ENCODE results near the gene CACNA1H.

Gene CACNA1H

DNA sequence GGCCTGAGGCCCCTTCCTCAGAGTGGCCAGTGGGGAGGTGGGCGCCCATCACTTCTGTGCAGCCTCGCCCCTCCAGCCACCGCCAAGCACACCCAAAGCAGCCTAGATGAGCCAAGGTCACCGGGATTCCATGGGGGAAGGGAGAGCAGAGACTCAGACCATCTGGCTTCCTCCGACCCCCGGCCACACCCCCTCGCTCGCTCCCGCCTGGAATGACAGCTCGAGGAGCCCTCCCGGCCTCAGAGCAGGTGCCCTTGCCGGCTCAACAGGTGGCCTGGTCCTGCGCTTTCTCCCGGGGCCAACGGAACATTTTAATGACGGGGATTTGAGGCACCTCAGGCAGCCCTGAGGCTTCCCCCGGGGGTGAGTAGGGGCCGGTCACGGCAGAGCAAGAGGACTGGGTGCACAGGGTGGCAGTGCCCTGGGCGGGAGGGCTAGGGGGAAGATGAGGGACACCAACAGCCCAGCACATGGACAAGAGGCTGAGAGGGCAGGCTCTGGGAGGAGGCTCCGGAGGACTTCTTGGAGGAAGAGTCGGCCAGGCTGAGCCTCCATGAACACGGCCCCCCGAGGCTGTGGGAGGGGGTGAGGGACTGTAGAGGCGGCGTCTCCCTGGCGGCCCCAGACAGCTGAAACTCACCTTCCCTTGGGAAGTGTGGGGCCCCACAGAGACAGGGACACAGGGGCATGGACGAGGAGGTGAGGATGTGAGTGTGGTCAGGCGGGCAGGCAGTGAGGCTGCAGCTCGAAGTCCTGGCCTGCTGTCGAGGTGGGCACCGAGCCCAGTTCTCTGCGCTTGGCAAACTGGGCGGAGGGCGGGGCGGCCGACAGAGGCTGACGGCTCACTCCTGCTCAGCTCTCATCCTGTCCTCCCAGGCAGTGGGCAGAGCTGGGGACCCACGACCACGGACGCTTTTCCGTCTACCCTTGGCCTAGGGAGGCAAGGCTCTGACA is 44.3 kb upstream of the CACNA1H start:
- H3K4me3 ChIP-seq (ENCODE audit: low read length): no peak overlapping the region
- TF ChIP-seq, protein P1, sequence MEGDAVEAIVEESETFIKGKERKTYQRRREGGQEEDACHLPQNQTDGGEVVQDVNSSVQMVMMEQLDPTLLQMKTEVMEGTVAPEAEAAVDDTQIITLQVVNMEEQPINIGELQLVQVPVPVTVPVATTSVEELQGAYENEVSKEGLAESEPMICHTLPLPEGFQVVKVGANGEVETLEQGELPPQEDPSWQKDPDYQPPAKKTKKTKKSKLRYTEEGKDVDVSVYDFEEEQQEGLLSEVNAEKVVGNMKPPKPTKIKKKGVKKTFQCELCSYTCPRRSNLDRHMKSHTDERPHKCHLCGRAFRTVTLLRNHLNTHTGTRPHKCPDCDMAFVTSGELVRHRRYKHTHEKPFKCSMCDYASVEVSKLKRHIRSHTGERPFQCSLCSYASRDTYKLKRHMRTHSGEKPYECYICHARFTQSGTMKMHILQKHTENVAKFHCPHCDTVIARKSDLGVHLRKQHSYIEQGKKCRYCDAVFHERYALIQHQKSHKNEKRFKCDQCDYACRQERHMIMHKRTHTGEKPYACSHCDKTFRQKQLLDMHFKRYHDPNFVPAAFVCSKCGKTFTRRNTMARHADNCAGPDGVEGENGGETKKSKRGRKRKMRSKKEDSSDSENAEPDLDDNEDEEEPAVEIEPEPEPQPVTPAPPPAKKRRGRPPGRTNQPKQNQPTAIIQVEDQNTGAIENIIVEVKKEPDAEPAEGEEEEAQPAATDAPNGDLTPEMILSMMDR (conservative IDR thresholded peaks at IDR 0.05; ENCODE audit: low read depth, low read length): no peak
- no peak for DNase-seq (ENCODE audit: low read depth)

DNA sequence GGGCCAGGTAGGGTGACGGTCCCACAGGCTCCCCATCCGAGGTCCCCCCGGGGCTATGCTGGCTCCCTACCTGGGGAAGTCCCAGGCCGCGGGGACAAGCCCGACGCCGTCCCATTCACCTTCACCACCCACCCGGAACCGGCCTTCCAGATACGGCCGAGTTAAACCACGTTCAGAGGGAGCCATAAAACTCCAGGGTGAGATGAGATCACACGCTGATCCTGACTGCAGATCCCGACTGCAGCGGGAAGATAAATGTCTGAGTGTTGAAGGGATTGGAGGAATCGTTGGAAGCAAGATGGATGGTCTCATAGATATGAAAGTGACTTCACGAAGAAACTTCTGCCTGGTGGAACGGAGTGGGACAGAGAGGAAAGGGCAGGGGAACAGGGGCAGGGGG is 43.3 kb upstream of the CACNA1H start:
- no peak overlapping the region for H3K4me3 ChIP-seq (ENCODE audit: low read length)
- TF ChIP-seq, protein P1 (conservative IDR thresholded peaks at IDR 0.05; ENCODE audit: low read depth, low read length): no peak
- no peak for DNase-seq (ENCODE audit: low read depth)

DNA sequence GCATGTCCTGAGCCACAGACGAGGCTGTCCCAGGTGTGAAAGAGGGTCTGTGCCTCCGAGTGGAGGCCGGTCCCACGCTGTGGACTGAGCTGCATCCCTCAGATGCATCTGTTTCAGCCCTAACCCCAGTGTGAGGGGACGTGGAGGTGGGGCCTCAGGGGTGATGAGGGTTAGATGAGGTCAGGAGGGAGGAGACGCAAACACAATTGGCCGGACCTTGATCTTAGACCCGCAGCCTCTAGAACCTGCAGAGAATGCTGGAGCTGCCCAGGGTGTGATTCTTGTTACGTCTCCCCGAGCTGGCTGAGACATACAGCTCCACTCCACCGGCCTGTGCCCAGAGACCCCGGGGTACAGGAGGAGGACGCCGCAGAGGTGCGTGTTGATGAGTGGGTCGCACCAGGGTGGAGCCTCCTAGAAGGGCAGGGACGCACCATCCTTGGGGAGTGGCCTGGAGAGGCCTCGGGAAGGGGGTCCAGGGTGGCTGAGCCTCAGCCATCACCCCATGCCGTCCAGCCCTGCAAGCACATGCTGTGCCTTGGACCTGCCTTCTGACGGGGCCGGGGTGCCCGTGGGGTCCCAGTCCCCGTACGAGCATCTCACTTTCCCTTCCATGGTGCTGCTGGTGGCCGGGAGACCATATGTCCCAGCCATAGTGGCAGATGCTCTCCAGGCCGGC is 40.3 kb upstream of the CACNA1H start:
- no peak overlapping the region for H3K4me3 ChIP-seq (ENCODE audit: low read length)
- TF ChIP-seq, protein P1 (conservative IDR thresholded peaks at IDR 0.05; ENCODE audit: low read depth, low read length): no peak
- no peak for DNase-seq (ENCODE audit: low read depth)

DNA sequence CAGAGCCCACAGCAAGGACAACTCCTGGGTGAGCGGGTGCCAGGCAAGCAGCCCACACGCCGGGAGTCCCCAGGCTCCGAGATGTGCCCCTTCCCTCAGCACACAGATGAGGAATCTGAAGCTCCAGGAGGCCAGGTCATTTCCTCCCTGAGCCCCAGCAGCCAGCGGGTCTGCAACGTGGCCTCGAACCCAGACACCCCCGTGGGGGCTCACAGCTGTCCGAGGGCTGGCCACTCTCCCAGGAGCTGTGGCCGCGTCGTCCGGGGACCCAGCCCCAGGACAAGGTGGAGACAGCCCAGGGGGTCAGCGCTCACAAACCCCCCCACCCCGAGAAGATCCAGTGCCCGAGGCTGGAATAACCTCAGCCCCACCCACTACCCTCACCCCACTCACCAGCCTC is 39.4 kb upstream of the CACNA1H start:
- H3K4me3 ChIP-seq (ENCODE audit: low read length): no peak overlapping the region
- TF ChIP-seq, protein P1 (conservative IDR thresholded peaks at IDR 0.05; ENCODE audit: low read depth, low read length): no peak
- no peak for DNase-seq (ENCODE audit: low read depth)

DNA sequence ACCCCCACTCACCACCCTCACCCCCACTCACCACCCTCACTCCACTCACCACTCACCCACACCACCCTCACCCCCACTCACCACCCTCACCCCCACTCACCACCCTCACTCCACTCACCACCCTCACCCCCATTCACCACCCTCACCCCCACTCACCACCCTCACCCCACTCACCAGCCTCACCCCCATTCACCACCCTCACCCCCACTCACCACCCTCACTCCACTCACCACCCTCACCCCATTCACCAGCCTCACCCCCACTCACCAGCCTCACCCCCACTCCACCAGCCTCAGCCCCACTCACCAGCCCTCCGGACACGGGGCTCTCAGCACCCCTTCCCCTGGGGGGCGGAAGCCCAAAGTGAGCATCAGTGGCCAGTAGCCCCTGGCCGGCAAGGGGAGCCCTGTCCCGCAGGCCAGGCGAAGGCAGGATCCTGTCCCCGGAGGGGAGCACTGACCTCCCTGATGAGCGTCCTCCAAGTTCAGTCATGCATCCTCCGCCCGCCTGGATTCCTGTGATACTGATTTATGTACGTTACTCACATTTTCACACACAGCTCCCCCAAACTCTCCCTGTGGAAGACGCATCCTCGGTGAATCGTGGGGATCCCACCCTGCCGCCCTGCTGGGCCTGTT is 38.9 kb upstream of the CACNA1H start:
- no peak overlapping the region for H3K4me3 ChIP-seq (ENCODE audit: low read length)

DNA sequence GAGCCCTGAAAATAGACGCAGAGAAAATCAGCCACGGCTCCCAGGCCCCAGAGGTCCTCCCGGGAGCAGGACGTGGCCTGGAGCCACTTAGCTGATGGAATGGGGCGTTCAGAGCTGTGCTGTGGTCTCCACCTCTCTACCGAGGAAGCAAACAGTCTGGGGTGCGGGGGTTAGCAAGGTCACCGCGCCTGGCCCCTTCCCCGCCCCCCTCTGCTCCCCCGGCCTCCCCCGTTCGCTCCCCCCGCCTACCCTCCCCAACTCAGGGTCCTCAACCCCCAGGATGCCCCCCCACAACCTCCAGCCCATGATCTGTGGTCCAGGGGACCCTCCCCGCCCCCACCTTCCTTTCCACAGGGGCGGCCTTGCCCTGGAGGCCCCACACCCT is 36.2 kb upstream of the CACNA1H start:
- no peak overlapping the region for H3K4me3 ChIP-seq (ENCODE audit: low read length)
- TF ChIP-seq, protein P1 (conservative IDR thresholded peaks at IDR 0.05; ENCODE audit: low read depth, low read length): no peak
- no peak for DNase-seq (ENCODE audit: low read depth)

More for the DNA sequence above, 38.9 kb upstream of the CACNA1H start:
- DNase-seq (ENCODE audit: low read depth): no peak
- TF ChIP-seq, protein P1 (conservative IDR thresholded peaks at IDR 0.05; ENCODE audit: low read depth, low read length): no peak
